HuH-7 (cell line): ENCODE measurements around the gene SSH2.
"Not testable (repeated sequence)": the region's sequence is repeated elsewhere in the genome, so short reads cannot be mapped to it uniquely, and the experiment has no call there.

Experiments used
- DNase-seq: peaks from one replicate; pipeline ENCODE4 v3.0.0; 2011; ENCODE audit warnings: low spot score

SSH2 gene

GRCh38 chr17:29734640-29735039 lies 195.4 kb downstream of the SSH2 start:
- no peak for DNase-seq

DNA sequence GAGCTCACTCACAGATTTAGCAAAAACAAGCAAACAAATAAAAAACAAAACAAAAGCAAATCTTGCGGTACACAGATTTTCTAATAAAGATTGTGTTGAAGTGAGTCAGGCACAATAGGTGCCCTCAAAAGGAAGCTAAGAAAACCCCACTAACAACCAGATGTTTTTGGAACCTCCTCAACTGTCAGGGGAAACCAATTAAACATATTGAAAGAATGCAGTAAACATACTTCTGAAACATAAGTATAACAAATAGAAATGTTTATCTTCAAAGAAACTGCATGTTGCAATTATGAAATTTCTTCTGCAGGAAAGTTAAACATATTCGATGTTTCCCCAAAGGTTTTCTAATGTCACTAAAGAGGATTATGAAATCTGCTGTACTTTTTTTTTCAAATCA lies 196.9 kb downstream of the SSH2 start:
- no peak for DNase-seq

- no peak for DNase-seq
These were observed 197.4 kb downstream of the SSH2 start for GRCh38 chr17:29732613-29733012.

- DNase-seq, result no peak
These were observed 197.8 kb downstream of the SSH2 start for GRCh38 chr17:29732209-29732608.

- no peak for DNase-seq
These were observed 198.5 kb downstream of the SSH2 start for GRCh38 chr17:29731589-29731929.

GRCh38 chr17:29728490-29728889 lies 201.5 kb downstream of the SSH2 start:
- no peak for DNase-seq

- DNase-seq, result no peak
These were observed 203.2 kb downstream of the SSH2 start for GRCh38 chr17:29726715-29727252.

GRCh38 chr17:29725408-29725807 lies 204.6 kb downstream of the SSH2 start:
- DNase-seq, result not testable (repeated sequence)

- no peak for DNase-seq
These were observed 206.6 kb downstream of the SSH2 start for GRCh38 chr17:29723278-29724047.

DNA sequence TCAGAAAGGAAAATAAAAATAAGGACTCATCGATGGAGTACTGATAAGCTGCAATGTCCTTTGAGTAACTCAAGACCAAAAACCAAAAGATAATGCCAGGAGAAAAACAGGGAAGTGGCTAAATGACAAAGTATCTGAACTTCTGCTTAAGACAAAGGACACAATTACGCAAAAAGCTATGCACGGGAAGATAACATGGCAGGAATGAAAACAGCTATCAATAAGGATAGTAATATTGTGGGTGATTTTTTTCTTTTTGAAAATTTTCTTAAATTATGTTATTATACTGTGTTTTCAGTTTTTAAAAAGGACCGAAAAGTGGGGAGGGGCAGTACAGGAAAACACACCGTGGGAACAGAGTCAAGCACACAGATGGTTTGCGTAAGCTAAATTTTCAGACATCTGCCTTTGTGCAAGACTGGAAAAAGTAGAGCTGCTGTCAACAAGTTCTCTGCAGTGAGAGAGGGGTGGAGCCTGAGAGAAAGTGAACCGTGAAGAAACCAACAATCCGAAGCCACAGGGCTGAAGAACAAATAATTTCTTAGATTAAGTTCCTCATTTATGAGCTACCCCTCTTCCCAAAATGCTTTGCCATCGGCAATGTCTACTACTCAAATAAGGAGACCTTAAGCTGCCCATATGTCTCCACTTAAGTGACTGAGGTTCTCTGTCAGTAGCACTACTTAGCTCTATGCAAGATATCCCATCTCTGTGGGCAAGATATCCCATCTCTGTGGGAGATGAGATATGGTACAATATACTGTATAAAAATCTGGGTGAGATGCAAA lies 207.4 kb downstream of the SSH2 start:
- no peak for DNase-seq

DNA sequence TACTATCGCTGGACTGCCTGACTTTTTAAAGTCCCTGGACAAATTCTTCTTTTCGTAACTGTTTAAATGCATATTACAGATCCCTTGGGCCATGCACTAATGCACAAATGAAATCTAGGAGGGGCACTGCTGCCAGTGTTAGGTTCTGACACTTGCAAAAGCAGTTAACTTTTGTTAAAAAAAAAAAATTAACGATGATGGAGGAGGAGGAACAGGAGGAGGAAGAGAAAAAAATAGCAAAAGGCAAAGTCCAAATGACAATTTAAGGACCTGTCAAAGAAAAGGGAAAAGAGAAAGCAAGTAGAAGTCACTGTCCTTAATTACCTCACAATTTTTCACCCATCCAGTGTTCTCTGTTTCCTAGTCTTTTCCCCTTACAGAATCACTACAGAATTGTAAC lies 209.5 kb downstream of the SSH2 start:
- no peak for DNase-seq

DNA sequence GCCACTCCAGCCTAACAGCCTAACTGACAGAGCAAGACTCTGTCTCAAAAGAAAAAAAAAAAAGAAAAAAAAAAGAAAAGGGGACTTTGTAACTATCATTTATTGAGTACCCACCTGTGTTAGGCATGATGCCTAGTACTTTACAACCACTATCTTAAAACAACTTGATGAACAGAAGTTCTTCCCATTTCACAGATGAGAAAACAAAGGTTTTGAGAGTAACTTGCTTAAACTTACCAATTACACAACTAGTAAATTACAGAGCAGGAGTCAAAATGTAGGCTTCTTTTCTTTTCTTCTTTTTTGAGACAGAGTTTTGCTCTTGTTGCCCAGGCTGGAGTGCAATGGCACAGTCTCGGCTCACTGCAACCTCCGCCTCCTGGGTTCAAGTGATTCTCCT lies 210.6 kb downstream of the SSH2 start:
- DNase-seq, result no peak

- no peak for DNase-seq
These were observed 211.5 kb downstream of the SSH2 start for GRCh38 chr17:29718446-29719039.

DNA sequence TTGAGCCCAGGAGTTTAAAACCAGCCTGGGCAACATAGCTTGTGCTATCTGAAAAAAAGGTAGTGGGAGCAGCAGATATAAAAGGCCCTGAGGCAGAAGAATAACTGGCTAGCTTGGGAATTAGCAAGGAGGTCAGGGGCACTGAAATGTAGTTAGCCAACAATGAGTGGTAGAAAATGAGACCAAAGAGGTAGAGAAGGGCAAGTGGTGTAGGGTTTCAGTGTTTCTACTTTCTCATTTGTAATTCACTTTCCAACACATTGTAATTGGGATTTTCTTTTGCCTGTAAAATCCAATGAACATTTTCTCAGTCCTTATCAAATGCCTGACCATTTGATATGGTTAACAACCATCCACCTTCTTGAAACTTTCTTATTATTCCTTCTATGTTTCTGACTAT lies 212.2 kb downstream of the SSH2 start:
- no peak for DNase-seq

DNA sequence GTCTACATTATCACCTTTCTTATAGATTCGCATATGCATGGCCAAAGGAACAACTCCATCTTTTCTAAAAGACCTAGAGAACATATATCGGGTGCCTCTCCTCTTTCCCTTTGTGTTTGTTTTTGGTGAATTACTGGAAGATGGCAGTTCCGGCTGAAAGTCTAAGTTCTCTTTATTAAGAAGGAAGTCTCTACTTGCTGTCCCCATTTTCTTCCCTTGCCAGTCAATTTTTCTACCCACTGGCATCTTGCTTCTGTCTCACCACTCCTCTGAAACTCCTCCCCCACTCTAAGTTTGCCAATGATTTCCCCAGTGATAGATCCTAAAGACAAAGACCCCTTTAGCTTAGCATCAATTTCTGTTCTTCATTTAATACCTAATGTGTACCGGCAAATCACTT lies 213.5 kb downstream of the SSH2 start:
- DNase-seq, result no peak

- DNase-seq, result no peak
These were observed 214.3 kb downstream of the SSH2 start for GRCh38 chr17:29715680-29716079.

DNA sequence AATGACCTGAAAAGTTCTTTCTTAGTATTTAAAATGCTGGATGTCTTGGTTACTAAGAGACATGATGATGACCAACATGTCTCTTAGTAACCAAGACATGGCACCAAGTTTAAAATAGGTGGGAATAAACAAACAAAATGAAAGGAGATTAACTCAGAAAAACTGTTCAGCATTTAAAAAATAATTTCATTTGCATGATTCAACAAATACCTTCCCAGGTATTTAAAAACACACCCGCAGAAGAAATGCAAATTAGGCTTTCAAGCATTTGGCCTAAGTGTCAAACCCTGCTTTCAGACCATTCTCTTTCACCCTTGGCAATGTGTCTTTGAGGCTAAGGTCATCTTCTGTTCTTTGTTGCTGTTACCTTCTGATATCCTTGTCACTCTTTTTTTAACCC lies 215.9 kb downstream of the SSH2 start:
- no peak for DNase-seq

DNA sequence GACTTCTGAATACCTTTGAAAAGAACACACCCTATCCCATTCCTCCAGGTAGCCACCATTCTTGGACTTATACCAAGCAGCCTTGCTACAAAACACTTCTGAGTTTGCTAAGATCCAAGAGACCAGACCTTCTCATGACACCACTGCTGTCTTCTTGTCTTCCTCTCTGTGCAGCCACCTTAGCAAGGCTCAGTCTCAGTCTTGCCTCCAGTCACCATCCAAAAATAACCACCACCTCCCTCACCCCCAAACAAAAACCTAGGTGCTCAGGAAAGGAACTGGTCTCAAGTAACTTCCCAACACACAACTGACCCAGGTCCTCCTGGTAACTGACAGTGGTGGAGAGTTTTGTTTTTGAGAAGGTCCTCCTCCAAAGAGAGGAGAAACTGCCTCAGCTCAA lies 216.4 kb downstream of the SSH2 start:
- DNase-seq, result no peak

DNA sequence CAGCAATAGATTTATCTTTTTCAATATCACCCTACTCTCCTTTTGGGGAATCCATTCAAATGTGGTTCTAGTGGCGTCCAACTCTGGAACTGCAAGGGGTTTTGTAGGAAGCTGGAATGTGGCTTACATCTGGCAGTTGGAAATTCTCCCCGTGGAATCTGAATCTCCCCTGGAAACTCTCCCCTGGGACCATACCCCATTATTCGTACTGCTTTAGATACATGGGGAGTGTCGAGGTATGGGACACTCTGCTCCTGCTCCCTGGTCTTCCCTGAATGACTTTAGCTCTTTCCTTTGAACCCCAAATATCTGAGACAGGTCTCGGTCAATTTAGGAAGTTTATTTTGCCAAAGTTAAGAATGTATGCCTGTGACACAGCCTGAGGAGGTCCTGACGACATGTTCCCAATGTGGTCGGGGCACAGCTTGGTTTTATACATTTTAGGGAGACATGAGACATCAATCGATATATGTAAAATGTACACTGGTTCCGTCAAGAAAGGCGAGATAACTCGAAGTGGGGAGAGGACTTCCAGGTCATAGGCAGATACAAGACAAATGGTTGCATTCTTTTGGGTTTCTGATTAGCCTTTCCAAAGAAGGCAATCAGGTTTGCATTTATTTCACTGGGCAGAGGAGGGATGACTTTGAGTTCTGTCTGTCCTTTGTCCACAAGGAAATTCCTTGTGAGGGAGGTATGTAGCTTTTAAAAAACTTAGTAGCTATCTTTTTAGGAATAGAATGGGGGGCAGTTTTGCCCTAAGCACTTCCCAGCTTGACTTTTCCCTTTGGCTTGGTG lies 218.2 kb downstream of the SSH2 start:
- DNase-seq, result no peak

DNA sequence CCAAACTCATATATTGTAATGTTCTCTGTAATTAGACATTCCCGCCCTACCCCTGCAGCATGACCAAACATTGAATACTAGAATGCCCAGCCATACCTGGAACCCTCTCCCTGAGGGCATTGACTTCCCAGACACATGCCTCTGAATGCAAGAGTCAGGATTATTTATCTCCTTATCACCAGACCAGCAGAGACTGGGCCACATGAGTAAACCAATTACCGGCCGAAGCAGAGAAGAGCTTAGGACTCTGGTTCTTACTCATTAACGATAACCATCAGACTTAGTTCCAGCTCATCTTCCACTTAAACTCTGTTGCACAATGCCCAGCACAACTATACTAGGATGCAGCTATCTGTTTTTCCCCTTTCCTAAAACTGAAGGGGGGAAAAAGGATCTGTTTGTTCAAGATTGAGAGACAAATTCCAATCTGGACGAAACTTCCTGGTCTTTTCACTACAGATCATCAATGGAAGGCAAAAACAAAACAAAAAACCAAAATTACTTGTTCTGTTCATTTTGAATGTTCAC lies 219.1 kb downstream of the SSH2 start:
- DNase-seq, result no peak

DNA sequence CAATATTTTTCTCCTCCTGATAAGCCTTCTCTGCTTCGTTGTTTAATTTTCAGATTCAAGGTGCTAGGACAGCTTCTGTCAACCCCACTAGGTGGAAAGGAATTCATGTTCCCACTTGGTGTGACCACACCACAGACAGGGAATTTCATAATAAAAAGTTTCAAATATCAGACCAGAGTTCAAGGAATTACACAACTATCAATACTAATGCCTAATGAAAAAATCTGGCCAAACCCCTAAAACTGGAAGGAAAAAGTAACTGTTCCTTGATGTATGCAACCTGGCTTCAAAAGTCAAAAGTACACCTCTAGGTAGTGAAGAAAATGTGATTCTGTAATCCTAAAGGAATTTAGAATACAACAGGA lies 219.5 kb downstream of the SSH2 start:
- no peak for DNase-seq
